ENCODE results near the gene SPSB3. TPM values are rescaled to one million over a fixed set of nuclear protein-coding genes. Genes with fewer than 3 reads are reported as not detected.

SPSB3 gene
- total RNA-seq, 1 donor from 2014 or later, result 159 TPM

GRCh38 chr16:1792836-1793577, 10.6 kb upstream of the SPSB3 start:
- peaks cover 0 to 6% of the 10 kb centered on the region in 2 donors for H3K9me3 ChIP-seq
- intact Hi-C loops (cut with DNase I), result no loop called here
- no peak for TF ChIP-seq CTCF (IDR thresholded peaks at IDR 0.05)
- H3K36me3 ChIP-seq, result peaks cover 23 to 25% of the 10 kb centered on the region in 2 donors
- H3K4me3 ChIP-seq, result no peak overlapping the region
- no peak overlapping the region for H3K27ac ChIP-seq
- no peaks in the 10 kb centered on the region for H3K27me3 ChIP-seq
- no peaks in the 10 kb centered on the region for H3K4me1 ChIP-seq
- DNase-seq (ENCODE audit: low spot score in 2 of 2), result no peak

- Histone ChIP-seq H3K4me3 (no peak overlapping the region), H3K27me3 (no peaks in the 10 kb centered on the region), H3K9me3 (no peaks in the 10 kb centered on the region), H3K27ac (no peak overlapping the region), H3K36me3 (peaks cover 31 to 33% of the 10 kb centered on the region in 2 donors), H3K4me1 (no peaks in the 10 kb centered on the region)
- no peak for DNase-seq (ENCODE audit: low spot score in 2 of 2)
- intact Hi-C loops (cut with DNase I), result no loop called here
- TF ChIP-seq CTCF (IDR thresholded peaks at IDR 0.05), result no peak
These were observed 9.8 kb upstream of the SPSB3 start for GRCh38 chr16:1791943-1792812.

- Histone ChIP-seq H3K27ac (no peak overlapping the region), H3K36me3 (peaks cover 37 to 41% of the 10 kb centered on the region in 2 donors), H3K4me1 (no peaks in the 10 kb centered on the region), H3K9me3 (no peaks in the 10 kb centered on the region), H3K27me3 (no peaks in the 10 kb centered on the region), H3K4me3 (no peak overlapping the region)
- no peak for TF ChIP-seq CTCF (IDR thresholded peaks at IDR 0.05)
- no peak for DNase-seq (ENCODE audit: low spot score in 2 of 2)
- intact Hi-C loops (cut with DNase I), result no loop called here
These were observed 9.0 kb upstream of the SPSB3 start for GRCh38 chr16:1791256-1791942.

- TF ChIP-seq CTCF (IDR thresholded peaks at IDR 0.05), result no peak
- DNase-seq (ENCODE audit: low spot score in 2 of 2), result peak in 1 of 2 donors; percentile 59
- Histone ChIP-seq H3K36me3 (peaks cover 37 to 48% of the 10 kb centered on the region in 2 donors), H3K27me3 (no peaks in the 10 kb centered on the region), H3K4me3 (no peak overlapping the region), H3K27ac (no peak overlapping the region), H3K4me1 (no peaks in the 10 kb centered on the region), H3K9me3 (no peaks in the 10 kb centered on the region)
- intact Hi-C loops (cut with DNase I), result no loop called here
These were observed 8.4 kb upstream of the SPSB3 start for GRCh38 chr16:1790611-1791255.

GRCh38 chr16:1790261-1790610, 7.9 kb upstream of the SPSB3 start:
- no peak for DNase-seq (ENCODE audit: low spot score in 2 of 2)

More at GRCh38 chr16:1790261-1790610, 7.9 kb upstream of the SPSB3 start:
- Histone ChIP-seq H3K27ac (no peak overlapping the region), H3K9me3 (no peaks in the 10 kb centered on the region), H3K27me3 (no peaks in the 10 kb centered on the region), H3K4me1 (peaks cover 0 to 2% of the 10 kb centered on the region in 2 donors), H3K36me3 (peaks cover 37 to 49% of the 10 kb centered on the region in 2 donors), H3K4me3 (no peak overlapping the region)
- no peak for TF ChIP-seq CTCF (IDR thresholded peaks at IDR 0.05)
- intact Hi-C loops (cut with DNase I), result no loop called here
